ENCODE results near the gene ALPK3.

- TF ChIP-seq EZH2 (IDR thresholded peaks at IDR 0.05) (no peak), CTCF (IDR thresholded peaks at IDR 0.05) (no peak)
These were observed 96.2 kb downstream of the ALPK3 start for GRCh38 chr15:84913360-84913723.

Measured in neural progenitor cell (in vitro differentiated cells).